ENCODE measurements around the gene NEU4. TPM values are rescaled to one million over a fixed set of nuclear protein-coding genes. Genes with fewer than 3 reads are reported as not detected.

NEU4 gene
- total RNA-seq, 4 donors from 2014 or later = 0.78 to 5.7 (median 1.1) TPM; not detected in 1

GRCh38 chr2:241857041-241857541, 48.1 kb downstream of the NEU4 start:
- H3K4me3 ChIP-seq (replicated peaks in 1 of 3) = no peak overlapping the region
- WGBS, 2 donors = 77 to 94% methylated on average over 18 to 25 of the region's 28 CpGs

GRCh38 chr2:241857572-241858121, 48.7 kb downstream of the NEU4 start:
- H3K27ac ChIP-seq = no peak overlapping the region

More at GRCh38 chr2:241857041-241857541, 48.1 kb downstream of the NEU4 start:
- no peak for DNase-seq
- intact Hi-C loops (cut with DNase I) = no loop called here
- Histone ChIP-seq H3K9me3 (no peaks in the 10 kb centered on the region), H3K27me3 (no peaks in the 10 kb centered on the region), H3K27ac (no peak overlapping the region), H3K36me3 (no peaks in the 10 kb centered on the region), H3K4me1 (peaks cover 14 to 21% of the 10 kb centered on the region in 2 donors)
- no peak for TF ChIP-seq POLR2A (IDR thresholded peaks at IDR 0.05)
- no peak for TF ChIP-seq CTCF (IDR thresholded peaks at IDR 0.05)

GRCh38 chr2:241858206-241859016, 49.4 kb downstream of the NEU4 start, which contains the start of gene PDCD1:
Gene PDCD1, minus strand, starts transcription at chr2:241858894. Its CDS starts 56 bp downstream, at chr2:241858838.
- peaks cover 14 to 25% of the 10 kb centered on the region in 2 donors for H3K4me1 ChIP-seq
- peak; percentile 62 to 70 for DNase-seq
- peaks cover under 1% of the 10 kb centered on the region for H3K27me3 ChIP-seq
- peak within 1 kb of the TSS in 1 of 3 donors; percentile 5 for H3K4me3 ChIP-seq (replicated peaks in 1 of 3)
- WGBS, 2 donors = 58 to 59% methylated on average over 19 to 24 of the region's 28 CpGs
- H3K36me3 ChIP-seq = no peaks in the 10 kb centered on the region
- TF ChIP-seq POLR2A (IDR thresholded peaks at IDR 0.05) (no peak), CTCF (IDR thresholded peaks at IDR 0.05) (no peak)
- no peaks in the 10 kb centered on the region for H3K9me3 ChIP-seq
- H3K27ac ChIP-seq = peak within 1 kb of the TSS; percentile 42 to 74 (median 61)
- intact Hi-C loops (cut with DNase I) = no loop called here

More at GRCh38 chr2:241857572-241858121, 48.7 kb downstream of the NEU4 start:
- TF ChIP-seq POLR2A (IDR thresholded peaks at IDR 0.05) (no peak), CTCF (IDR thresholded peaks at IDR 0.05) (no peak)
- Histone ChIP-seq H3K4me3 (replicated peaks in 1 of 3) (no peak overlapping the region), H3K27me3 (no peaks in the 10 kb centered on the region), H3K36me3 (no peaks in the 10 kb centered on the region), H3K9me3 (no peaks in the 10 kb centered on the region), H3K4me1 (peaks cover 14 to 21% of the 10 kb centered on the region in 2 donors)
- WGBS, 2 donors = 91 to 92% methylated on average over 14 to 16 of the region's 18 CpGs
- no peak for DNase-seq
- intact Hi-C loops (cut with DNase I) = no loop called here

- intact Hi-C loops (cut with DNase I) = no loop called here
- Histone ChIP-seq H3K9me3 (no peaks in the 10 kb centered on the region), H3K4me3 (replicated peaks in 1 of 3) (no peak overlapping the region), H3K27me3 (peaks cover 6% of the 10 kb centered on the region), H3K27ac (peak overlapping the region in 2 of 3 donors; percentile 61 to 74), H3K36me3 (no peaks in the 10 kb centered on the region), H3K4me1 (peaks cover 14 to 27% of the 10 kb centered on the region in 2 donors)
- 40 to 41% methylated on average over 7 to 8 of the region's 9 CpGs for WGBS, 2 donors
- TF ChIP-seq POLR2A (IDR thresholded peaks at IDR 0.05) = no peak
- no peak for TF ChIP-seq CTCF (IDR thresholded peaks at IDR 0.05)
- no peak for DNase-seq
These were observed 50.0 kb downstream of the NEU4 start for GRCh38 chr2:241859017-241859435.

All from thyroid gland (tissue), 4 donors.